Measurements from ENCODE around the gene AP2B1. TPM values are rescaled to one million over a fixed set of nuclear protein-coding genes. Genes with fewer than 3 reads are reported as not detected.

Gene AP2B1
- polyA plus RNA-seq, 1 of the 3 experiments (the other 2 are of a cell fraction), result 97.8 TPM

DNA sequence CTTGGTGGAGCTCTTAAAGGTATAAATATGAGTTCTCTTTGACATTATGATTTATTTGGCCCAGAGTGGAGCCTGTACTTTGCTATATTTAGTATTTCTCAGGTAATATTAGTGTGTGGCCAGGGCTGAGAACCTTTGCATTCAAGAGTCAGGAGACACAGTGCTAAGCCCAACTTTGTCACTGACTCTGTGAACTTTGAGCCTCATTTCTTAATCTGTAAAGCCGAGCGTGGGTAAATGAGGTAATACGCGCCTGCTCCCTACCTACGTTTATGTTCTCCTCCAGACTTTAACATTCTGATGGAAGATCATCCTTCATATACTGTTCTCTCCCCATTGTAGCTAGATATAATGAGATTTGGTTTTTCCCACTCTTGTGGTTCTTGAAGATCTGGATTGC, 10.5 kb downstream of the AP2B1 start:
- TF ChIP-seq TEAD4 (IDR thresholded peaks at IDR 0.05; ENCODE audit: borderline replicate concordance, insufficient read depth) (no peak), RFX5 (IDR thresholded peaks at IDR 0.05; ENCODE audit: low read length) (no peak), JUND (IDR thresholded peaks at IDR 0.05) (no peak), TAF1 (IDR thresholded peaks at IDR 0.05; ENCODE audit: borderline replicate concordance, low read depth, low read length) (no peak), TCF12 (IDR thresholded peaks at IDR 0.05) (no peak)
- Histone ChIP-seq H3F3A (replicated peaks; ENCODE audit: insufficient read depth) (no peaks in the 10 kb centered on the region), H2AFZ (ENCODE audit: low read depth) (no peak overlapping the region), H3K27ac (ENCODE audit: low read depth in 2 of 2, low read length in 1 of 2) (no peak overlapping the region), H3K9ac (no peak overlapping the region), H3K9me3 (no peaks in the 10 kb centered on the region), H3K4me3 (ENCODE audit: low read depth in 2 of 2, low read length in 1 of 2) (no peak overlapping the region), H3K79me2 (ENCODE audit: insufficient read depth) (peaks cover 94% of the 10 kb centered on the region), H4K20me1 (ENCODE audit: insufficient read depth) (peaks cover 31% of the 10 kb centered on the region), H3K4me1 (ENCODE audit: control insufficient read depth in 1 of 2, insufficient read depth in 2 of 2, low read depth in 1 of 2, low read length in 1 of 2) (no peaks in the 10 kb centered on the region), H3K27me3 (ENCODE audit: insufficient read depth) (no peaks in the 10 kb centered on the region), H3K36me3 (replicated peaks in 1 of 2; ENCODE audit: control insufficient read depth in 1 of 2, insufficient read depth in 2 of 2, low read length in 1 of 2) (peaks cover 74 to 86% of the 10 kb centered on the region in 2 experiments), H3K4me2 (no peak overlapping the region), H3K9me2 (no peaks in the 10 kb centered on the region)
- no peak for DNase-seq
- WGBS (ENCODE audit: low lambda C conversion rate), result 76% methylated on average over 5 of the region's 5 CpGs
- ChIA-PET POLR2A (no interaction called here), CTCF (interaction anchor here (1.1 to 3.6 kb wide), 2 partner anchors 15 to 150 kb away, joined by 3 to 19 read pairs; no protein-coding TSS in a partner anchor)

DNA sequence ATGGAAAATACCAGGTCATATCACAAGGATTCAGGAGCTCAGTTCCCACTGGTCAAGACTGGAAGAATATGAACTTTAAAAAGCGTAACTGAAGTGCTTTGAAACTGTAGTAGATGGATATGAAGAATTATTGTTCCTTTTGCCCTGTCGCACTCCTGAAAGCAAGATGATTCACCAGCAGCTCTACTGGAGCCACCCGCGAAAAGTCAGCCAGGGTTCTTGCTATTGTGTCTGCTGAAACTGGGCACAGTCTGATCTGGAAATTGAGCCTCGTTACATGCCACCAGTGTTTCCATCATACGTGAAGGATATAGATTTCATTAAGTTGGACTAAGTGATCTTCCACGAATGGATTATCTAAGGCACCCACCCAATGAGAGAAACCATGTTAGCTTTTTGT, 16.6 kb downstream of the AP2B1 start:
- Histone ChIP-seq H2AFZ (ENCODE audit: low read depth) (no peak overlapping the region), H3K9ac (no peak overlapping the region), H3K4me1 (ENCODE audit: control insufficient read depth in 1 of 2, insufficient read depth in 2 of 2, low read depth in 1 of 2, low read length in 1 of 2) (no peaks in the 10 kb centered on the region), H3K4me2 (no peak overlapping the region), H3K36me3 (replicated peaks in 1 of 2; ENCODE audit: control insufficient read depth in 1 of 2, insufficient read depth in 2 of 2, low read length in 1 of 2) (peaks cover 58 to 79% of the 10 kb centered on the region in 2 experiments), H3K27ac (ENCODE audit: low read depth in 2 of 2, low read length in 1 of 2) (no peak overlapping the region), H3K79me2 (ENCODE audit: insufficient read depth) (peaks cover 58% of the 10 kb centered on the region), H3K4me3 (ENCODE audit: low read depth in 2 of 2, low read length in 1 of 2) (no peak overlapping the region), H4K20me1 (ENCODE audit: insufficient read depth) (no peaks in the 10 kb centered on the region), H3F3A (replicated peaks; ENCODE audit: insufficient read depth) (peaks cover 5% of the 10 kb centered on the region), H3K9me3 (no peaks in the 10 kb centered on the region), H3K9me2 (no peaks in the 10 kb centered on the region), H3K27me3 (ENCODE audit: insufficient read depth) (no peaks in the 10 kb centered on the region)
- TF ChIP-seq, protein P1, sequence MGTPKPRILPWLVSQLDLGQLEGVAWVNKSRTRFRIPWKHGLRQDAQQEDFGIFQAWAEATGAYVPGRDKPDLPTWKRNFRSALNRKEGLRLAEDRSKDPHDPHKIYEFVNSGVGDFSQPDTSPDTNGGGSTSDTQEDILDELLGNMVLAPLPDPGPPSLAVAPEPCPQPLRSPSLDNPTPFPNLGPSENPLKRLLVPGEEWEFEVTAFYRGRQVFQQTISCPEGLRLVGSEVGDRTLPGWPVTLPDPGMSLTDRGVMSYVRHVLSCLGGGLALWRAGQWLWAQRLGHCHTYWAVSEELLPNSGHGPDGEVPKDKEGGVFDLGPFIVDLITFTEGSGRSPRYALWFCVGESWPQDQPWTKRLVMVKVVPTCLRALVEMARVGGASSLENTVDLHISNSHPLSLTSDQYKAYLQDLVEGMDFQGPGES (IDR thresholded peaks at IDR 0.05; ENCODE audit: low read depth, low read length), result no peak
- TF ChIP-seq, protein P2, sequence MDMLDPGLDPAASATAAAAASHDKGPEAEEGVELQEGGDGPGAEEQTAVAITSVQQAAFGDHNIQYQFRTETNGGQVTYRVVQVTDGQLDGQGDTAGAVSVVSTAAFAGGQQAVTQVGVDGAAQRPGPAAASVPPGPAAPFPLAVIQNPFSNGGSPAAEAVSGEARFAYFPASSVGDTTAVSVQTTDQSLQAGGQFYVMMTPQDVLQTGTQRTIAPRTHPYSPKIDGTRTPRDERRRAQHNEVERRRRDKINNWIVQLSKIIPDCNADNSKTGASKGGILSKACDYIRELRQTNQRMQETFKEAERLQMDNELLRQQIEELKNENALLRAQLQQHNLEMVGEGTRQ (IDR thresholded peaks at IDR 0.05; ENCODE audit: borderline replicate concordance, low read depth, low read length), result no peak
- TF ChIP-seq ELF1 (IDR thresholded peaks at IDR 0.05) (no peak), TEAD4 (IDR thresholded peaks at IDR 0.05; ENCODE audit: borderline replicate concordance, insufficient read depth) (no peak), MEF2A (IDR thresholded peaks at IDR 0.05; ENCODE audit: borderline replicate concordance, low read depth) (no peak), CHD2 (IDR thresholded peaks at IDR 0.05; ENCODE audit: low read length, partially characterized antibody) (no peak), SMC3 (IDR thresholded peaks at IDR 0.05; ENCODE audit: low read depth, low read length) (no peak), FOXM1 (IDR thresholded peaks at IDR 0.05; ENCODE audit: low read depth) (no peak), EP300 (IDR thresholded peaks at IDR 0.05; ENCODE audit: borderline replicate concordance in 1 of 2, low read depth in 1 of 2, low read length in 1 of 2) (no peak), RAD21 (IDR thresholded peaks at IDR 0.05; ENCODE audit: low read length) (no peak), FOXJ3 (CRISPR knock-in tag; IDR thresholded peaks at IDR 0.05) (no peak)
- TF ChIP-seq, protein P3, sequence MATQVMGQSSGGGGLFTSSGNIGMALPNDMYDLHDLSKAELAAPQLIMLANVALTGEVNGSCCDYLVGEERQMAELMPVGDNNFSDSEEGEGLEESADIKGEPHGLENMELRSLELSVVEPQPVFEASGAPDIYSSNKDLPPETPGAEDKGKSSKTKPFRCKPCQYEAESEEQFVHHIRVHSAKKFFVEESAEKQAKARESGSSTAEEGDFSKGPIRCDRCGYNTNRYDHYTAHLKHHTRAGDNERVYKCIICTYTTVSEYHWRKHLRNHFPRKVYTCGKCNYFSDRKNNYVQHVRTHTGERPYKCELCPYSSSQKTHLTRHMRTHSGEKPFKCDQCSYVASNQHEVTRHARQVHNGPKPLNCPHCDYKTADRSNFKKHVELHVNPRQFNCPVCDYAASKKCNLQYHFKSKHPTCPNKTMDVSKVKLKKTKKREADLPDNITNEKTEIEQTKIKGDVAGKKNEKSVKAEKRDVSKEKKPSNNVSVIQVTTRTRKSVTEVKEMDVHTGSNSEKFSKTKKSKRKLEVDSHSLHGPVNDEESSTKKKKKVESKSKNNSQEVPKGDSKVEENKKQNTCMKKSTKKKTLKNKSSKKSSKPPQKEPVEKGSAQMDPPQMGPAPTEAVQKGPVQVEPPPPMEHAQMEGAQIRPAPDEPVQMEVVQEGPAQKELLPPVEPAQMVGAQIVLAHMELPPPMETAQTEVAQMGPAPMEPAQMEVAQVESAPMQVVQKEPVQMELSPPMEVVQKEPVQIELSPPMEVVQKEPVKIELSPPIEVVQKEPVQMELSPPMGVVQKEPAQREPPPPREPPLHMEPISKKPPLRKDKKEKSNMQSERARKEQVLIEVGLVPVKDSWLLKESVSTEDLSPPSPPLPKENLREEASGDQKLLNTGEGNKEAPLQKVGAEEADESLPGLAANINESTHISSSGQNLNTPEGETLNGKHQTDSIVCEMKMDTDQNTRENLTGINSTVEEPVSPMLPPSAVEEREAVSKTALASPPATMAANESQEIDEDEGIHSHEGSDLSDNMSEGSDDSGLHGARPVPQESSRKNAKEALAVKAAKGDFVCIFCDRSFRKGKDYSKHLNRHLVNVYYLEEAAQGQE (IDR thresholded peaks at IDR 0.05; ENCODE audit: low read depth, low read length), result no peak
- ChIA-PET POLR2A (no interaction called here), CTCF (interaction anchor here (1.2 to 8.4 kb wide), 4 partner anchors 9 to 160 kb away, joined by 3 to 91 read pairs (median 24); no protein-coding TSS in a partner anchor)
- 93% methylated on average over 7 of the region's 7 CpGs for WGBS (ENCODE audit: low lambda C conversion rate)
- no peak for DNase-seq
